ENCODE measurements around the gene PGAP1. TPM values are rescaled to one million over a fixed set of nuclear protein-coding genes. Genes with fewer than 3 reads are reported as not detected.

The PGAP1 gene
- total RNA-seq, 1 donor from 2014 or later = 22.8 TPM

GRCh38 chr2:196839574-196839973 lies 86.9 kb downstream of the PGAP1 start:
- no peak overlapping the region for H2AFZ ChIP-seq (ENCODE audit: low read depth, low read length)
- no peaks in the 10 kb centered on the region for H3K27me3 Mint-ChIP-seq (ENCODE audit: low read depth, unreplicated experiment)
- DNase-seq (ENCODE audit: low read depth) (no peak), FAIRE-seq (no peak)
- H3K4me3 Mint-ChIP-seq (ENCODE audit: unreplicated experiment) = no peak overlapping the region
- H3K4me3 ChIP-seq (ENCODE audit: insufficient read depth, low read depth, low read length) = no peak overlapping the region
- no peaks in the 10 kb centered on the region for H3K27me3 ChIP-seq (ENCODE audit: insufficient read depth, low read length)
- H3K4me1 Mint-ChIP-seq (ENCODE audit: low read depth, unreplicated experiment) = no peaks in the 10 kb centered on the region
- H3K4me1 ChIP-seq (ENCODE audit: insufficient read depth, low read length) = no peaks in the 10 kb centered on the region
- H3K9me3 ChIP-seq (ENCODE audit: insufficient read depth, low read depth, low read length) = no peaks in the 10 kb centered on the region
- H4K20me1 ChIP-seq (ENCODE audit: insufficient read depth, low read length) = no peaks in the 10 kb centered on the region
- H3K27ac Mint-ChIP-seq (ENCODE audit: unreplicated experiment) = no peak overlapping the region
- H3K79me2 ChIP-seq (ENCODE audit: insufficient read depth, low read length) = no peaks in the 10 kb centered on the region
- no peak overlapping the region for H3K27ac ChIP-seq (ENCODE audit: low read depth, low read length)
- peaks cover 8% of the 10 kb centered on the region for H3K36me3 ChIP-seq (ENCODE audit: insufficient read depth, low read length)
- no peak for TF ChIP-seq EZH2 (IDR thresholded peaks at IDR 0.05; ENCODE audit: insufficient read depth, low read length)
- TF ChIP-seq CTCF (IDR thresholded peaks at IDR 0.05; ENCODE audit: insufficient read depth, low read depth, low read length) = no peak
- H3K9ac ChIP-seq (ENCODE audit: low read length) = no peak overlapping the region
- H3K4me2 ChIP-seq (ENCODE audit: low read length) = no peak overlapping the region
- no peaks in the 10 kb centered on the region for H3K9me3 Mint-ChIP-seq (ENCODE audit: unreplicated experiment)
- peaks cover 3% of the 10 kb centered on the region for H3K36me3 Mint-ChIP-seq (ENCODE audit: low read depth, unreplicated experiment)

DNA sequence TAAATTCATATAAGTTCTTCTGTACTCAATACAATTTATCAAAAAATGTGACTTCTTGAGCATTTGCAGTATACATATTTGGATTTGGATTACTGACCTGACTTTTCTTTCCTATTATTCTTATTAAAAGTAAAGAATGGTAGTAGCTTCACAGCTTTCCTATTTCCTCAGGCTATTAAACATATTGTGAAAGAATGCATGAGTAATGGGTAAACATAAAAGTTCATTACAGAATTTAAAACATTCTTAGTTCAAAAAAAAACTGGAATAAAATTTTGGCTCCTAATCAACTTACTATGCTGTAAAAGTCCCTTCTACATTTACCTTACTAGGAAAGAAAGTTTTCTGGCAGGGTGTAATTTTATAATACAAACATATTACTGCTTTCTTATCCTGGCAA lies 90.1 kb downstream of the PGAP1 start:
- no peaks in the 10 kb centered on the region for H3K27me3 Mint-ChIP-seq (ENCODE audit: low read depth, unreplicated experiment)
- Histone ChIP-seq H4K20me1 (ENCODE audit: insufficient read depth, low read length) (no peaks in the 10 kb centered on the region), H3K27me3 (ENCODE audit: insufficient read depth, low read length) (no peaks in the 10 kb centered on the region), H3K4me1 (ENCODE audit: insufficient read depth, low read length) (no peaks in the 10 kb centered on the region), H3K36me3 (ENCODE audit: insufficient read depth, low read length) (peaks cover 3% of the 10 kb centered on the region), H3K9me3 (ENCODE audit: insufficient read depth, low read depth, low read length) (no peaks in the 10 kb centered on the region), H3K4me2 (ENCODE audit: low read length) (no peak overlapping the region), H3K79me2 (ENCODE audit: insufficient read depth, low read length) (no peaks in the 10 kb centered on the region), H3K4me3 (ENCODE audit: insufficient read depth, low read depth, low read length) (no peak overlapping the region), H2AFZ (ENCODE audit: low read depth, low read length) (no peak overlapping the region), H3K9ac (ENCODE audit: low read length) (no peak overlapping the region), H3K27ac (ENCODE audit: low read depth, low read length) (no peak overlapping the region)
- no peak overlapping the region for H3K27ac Mint-ChIP-seq (ENCODE audit: unreplicated experiment)
- no peak overlapping the region for H3K4me3 Mint-ChIP-seq (ENCODE audit: unreplicated experiment)
- H3K9me3 Mint-ChIP-seq (ENCODE audit: unreplicated experiment) = no peaks in the 10 kb centered on the region
- TF ChIP-seq CTCF (IDR thresholded peaks at IDR 0.05; ENCODE audit: insufficient read depth, low read depth, low read length) (no peak), EZH2 (IDR thresholded peaks at IDR 0.05; ENCODE audit: insufficient read depth, low read length) (no peak)
- FAIRE-seq (no peak), DNase-seq (ENCODE audit: low read depth) (no peak)
- H3K36me3 Mint-ChIP-seq (ENCODE audit: low read depth, unreplicated experiment) = peaks cover 3% of the 10 kb centered on the region
- no peaks in the 10 kb centered on the region for H3K4me1 Mint-ChIP-seq (ENCODE audit: low read depth, unreplicated experiment)

GRCh38 chr2:196830701-196831100 lies 95.8 kb downstream of the PGAP1 start:
- TF ChIP-seq CTCF (IDR thresholded peaks at IDR 0.05; ENCODE audit: insufficient read depth, low read depth, low read length) (no peak), EZH2 (IDR thresholded peaks at IDR 0.05; ENCODE audit: insufficient read depth, low read length) (no peak)
- H4K20me1 ChIP-seq (ENCODE audit: insufficient read depth, low read length) = no peaks in the 10 kb centered on the region
- H3K36me3 ChIP-seq (ENCODE audit: insufficient read depth, low read length) = no peaks in the 10 kb centered on the region
- H3K27ac ChIP-seq (ENCODE audit: low read depth, low read length) = no peak overlapping the region
- H3K36me3 Mint-ChIP-seq (ENCODE audit: low read depth, unreplicated experiment) = no peaks in the 10 kb centered on the region
- no peak for DNase-seq (ENCODE audit: low read depth)
- no peak overlapping the region for H3K4me3 ChIP-seq (ENCODE audit: insufficient read depth, low read depth, low read length)
- no peak overlapping the region for H3K4me2 ChIP-seq (ENCODE audit: low read length)
- peaks cover 3% of the 10 kb centered on the region for H3K4me1 Mint-ChIP-seq (ENCODE audit: low read depth, unreplicated experiment)
- no peak overlapping the region for H3K4me3 Mint-ChIP-seq (ENCODE audit: unreplicated experiment)
- H3K27ac Mint-ChIP-seq (ENCODE audit: unreplicated experiment) = no peak overlapping the region
- H3K4me1 ChIP-seq (ENCODE audit: insufficient read depth, low read length) = no peaks in the 10 kb centered on the region
- no peaks in the 10 kb centered on the region for H3K27me3 Mint-ChIP-seq (ENCODE audit: low read depth, unreplicated experiment)
- no peak overlapping the region for H3K9ac ChIP-seq (ENCODE audit: low read length)
- H3K79me2 ChIP-seq (ENCODE audit: insufficient read depth, low read length) = no peaks in the 10 kb centered on the region
- no peak for FAIRE-seq
- no peaks in the 10 kb centered on the region for H3K9me3 Mint-ChIP-seq (ENCODE audit: unreplicated experiment)
- H3K27me3 ChIP-seq (ENCODE audit: insufficient read depth, low read length) = no peaks in the 10 kb centered on the region
- no peak overlapping the region for H2AFZ ChIP-seq (ENCODE audit: low read depth, low read length)
- H3K9me3 ChIP-seq (ENCODE audit: insufficient read depth, low read depth, low read length) = no peaks in the 10 kb centered on the region
